Neural progenitor cell (in vitro differentiated cells): ENCODE results near the gene FAM98B.

Experiments used
- CTCF ChIP-seq: fragments of 200-600 bp; sonication (generic); IDR thresholded peaks from 2 replicates; pipeline ENCODE4 v1.5.1; 2017; ENCODE audit warnings: antibody characterized with exemption, mild to moderate bottlenecking
- EZH2 ChIP-seq: fragments of 200-600 bp; sonication (generic); IDR thresholded peaks from 2 replicates; pipeline ENCODE4 v1.6.1; 2017; ENCODE audit warnings: antibody characterized with exemption, mild to moderate bottlenecking, moderate library complexity
- EZH2phosphoT487 ChIP-seq: fragments of 200-600 bp; sonication (generic); IDR thresholded peaks from 2 replicates; pipeline ENCODE4 v1.6.1; 2017; ENCODE audit warnings: antibody characterized with exemption

GRCh38 chr15:38525489-38525888 lies 71.6 kb downstream of the FAM98B start:
- TF ChIP-seq CTCF = no peak
- no peak for TF ChIP-seq EZH2
- no peak for TF ChIP-seq EZH2phosphoT487
